SK-N-MC (cell line): ENCODE results near the gene EPHA5.

Experiments used
- DNase-seq: peaks from one replicate; pipeline ENCODE4 v3.0.0-alpha.2; 2011; ENCODE audit warnings: low read depth, low spot score
- H3K27ac ChIP-seq: fragments of 200-600 bp; sonication (generic); 2 replicates; pipeline ENCODE4 v1.5.1; 2016; ENCODE audit warnings: mixed run types
- H3K36me3 ChIP-seq: fragments of 200-600 bp; sonication (generic); 2 replicates; pipeline ENCODE4 v1.6.1; 2017; ENCODE audit warnings: antibody characterized with exemption, low read length, mixed read lengths; ENCODE audit not compliant: insufficient read depth
- H3K4me3 ChIP-seq: fragments of 200-600 bp; sonication (generic); 2 replicates; pipeline ENCODE4 v1.5.1; 2016
- H3K9ac ChIP-seq: fragments of 200-600 bp; sonication (generic); 2 replicates; pipeline ENCODE4 v1.8.0; 2017; ENCODE audit warnings: mixed run types, mixed read lengths; ENCODE audit not compliant: insufficient read length
- H3K9me3 ChIP-seq: fragments of 200-600 bp; sonication (generic); 2 replicates; pipeline ENCODE4 v1.6.1; 2017; ENCODE audit warnings: low read depth, mild to moderate bottlenecking, antibody characterized with exemption, low read length, moderate library complexity, mixed read lengths
- EZH2 ChIP-seq: fragments of 200-600 bp; sonication (generic); IDR thresholded peaks from one replicate; pipeline ENCODE4 v1.6.1; 2017; ENCODE audit warnings: antibody characterized with exemption
- FOXP2 ChIP-seq: optimal IDR thresholded peaks from 2 replicates; pipeline ENCODE3; 2011; ENCODE audit warnings: mild to moderate bottlenecking, moderate library complexity; ENCODE audit not compliant: insufficient read depth; ENCODE audit errors: extremely low read length, control extremely low read depth
- POLR2AphosphoS5 ChIP-seq: IDR thresholded peaks from 2 replicates; pipeline ENCODE4 v1.6.1; 2012; ENCODE audit warnings: mild to moderate bottlenecking, low read depth, low read length, borderline replicate concordance

The EPHA5 gene

DNA sequence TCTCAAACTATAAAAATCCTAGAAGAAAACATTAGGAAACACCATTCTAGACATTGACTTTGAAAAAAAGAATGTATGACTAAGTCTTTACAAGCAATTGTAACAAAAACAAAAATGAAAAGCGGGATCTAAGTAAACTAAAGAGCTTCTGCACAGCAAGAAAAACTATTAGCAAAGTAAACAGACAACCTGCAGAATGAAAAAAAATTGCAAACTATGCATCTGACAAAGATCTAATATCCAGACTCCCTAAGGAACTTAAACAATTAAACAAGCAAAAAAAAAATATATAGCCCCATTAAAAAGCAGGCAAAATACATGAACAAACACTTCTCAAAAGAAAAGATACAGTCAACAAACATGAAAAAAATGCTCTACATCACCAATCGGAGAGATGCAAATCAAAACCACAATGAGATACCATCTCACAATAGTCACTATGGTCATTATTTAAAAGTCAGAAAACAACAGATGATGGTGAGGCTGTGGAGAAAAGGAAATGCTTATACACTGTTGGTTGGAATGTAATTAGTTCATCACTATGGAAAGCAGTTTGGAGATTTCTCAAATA is 168.1 kb downstream of the EPHA5 start:
- DNase-seq = no peak

GRCh38 chr4:65498606-65499005 is 171.7 kb downstream of the EPHA5 start:
- no peaks in the 10 kb centered on the region for H3K9me3 ChIP-seq
- no peak for TF ChIP-seq POLR2AphosphoS5
- no peak for TF ChIP-seq EZH2
- TF ChIP-seq FOXP2 = no peak
- no peak for DNase-seq
- no peak overlapping the region for H3K9ac ChIP-seq
- no peak overlapping the region for H3K4me3 ChIP-seq
- no peak overlapping the region for H3K27ac ChIP-seq
- H3K36me3 ChIP-seq = no peaks in the 10 kb centered on the region

More for the DNA sequence above, 168.1 kb downstream of the EPHA5 start:
- Histone ChIP-seq H3K36me3 (no peaks in the 10 kb centered on the region), H3K9me3 (no peaks in the 10 kb centered on the region), H3K27ac (no peak overlapping the region), H3K9ac (no peak overlapping the region), H3K4me3 (no peak overlapping the region)
- no peak for TF ChIP-seq EZH2
- no peak for TF ChIP-seq POLR2AphosphoS5
- TF ChIP-seq FOXP2 = no peak

- Histone ChIP-seq H3K27ac (no peak overlapping the region), H3K4me3 (no peak overlapping the region), H3K36me3 (no peaks in the 10 kb centered on the region), H3K9me3 (no peaks in the 10 kb centered on the region), H3K9ac (no peak overlapping the region)
- DNase-seq = no peak
- TF ChIP-seq POLR2AphosphoS5 = no peak
- TF ChIP-seq EZH2 = no peak
- TF ChIP-seq FOXP2 = no peak
Measured at GRCh38 chr4:65495439-65495838, 174.8 kb downstream of the EPHA5 start.

GRCh38 chr4:65482410-65482809 is 187.9 kb downstream of the EPHA5 start:
- Histone ChIP-seq H3K27ac (no peak overlapping the region), H3K9ac (no peak overlapping the region), H3K9me3 (no peaks in the 10 kb centered on the region), H3K36me3 (no peaks in the 10 kb centered on the region), H3K4me3 (no peak overlapping the region)
- no peak for DNase-seq
- TF ChIP-seq EZH2 = no peak
- no peak for TF ChIP-seq FOXP2
- no peak for TF ChIP-seq POLR2AphosphoS5

- H3K9ac ChIP-seq = no peak overlapping the region
- TF ChIP-seq EZH2 (no peak), FOXP2 (no peak), POLR2AphosphoS5 (no peak)
- no peak for DNase-seq
- no peaks in the 10 kb centered on the region for H3K9me3 ChIP-seq
- no peak overlapping the region for H3K27ac ChIP-seq
- no peaks in the 10 kb centered on the region for H3K36me3 ChIP-seq
- no peak overlapping the region for H3K4me3 ChIP-seq
Measured at GRCh38 chr4:65472531-65472930, 197.8 kb downstream of the EPHA5 start.

DNA sequence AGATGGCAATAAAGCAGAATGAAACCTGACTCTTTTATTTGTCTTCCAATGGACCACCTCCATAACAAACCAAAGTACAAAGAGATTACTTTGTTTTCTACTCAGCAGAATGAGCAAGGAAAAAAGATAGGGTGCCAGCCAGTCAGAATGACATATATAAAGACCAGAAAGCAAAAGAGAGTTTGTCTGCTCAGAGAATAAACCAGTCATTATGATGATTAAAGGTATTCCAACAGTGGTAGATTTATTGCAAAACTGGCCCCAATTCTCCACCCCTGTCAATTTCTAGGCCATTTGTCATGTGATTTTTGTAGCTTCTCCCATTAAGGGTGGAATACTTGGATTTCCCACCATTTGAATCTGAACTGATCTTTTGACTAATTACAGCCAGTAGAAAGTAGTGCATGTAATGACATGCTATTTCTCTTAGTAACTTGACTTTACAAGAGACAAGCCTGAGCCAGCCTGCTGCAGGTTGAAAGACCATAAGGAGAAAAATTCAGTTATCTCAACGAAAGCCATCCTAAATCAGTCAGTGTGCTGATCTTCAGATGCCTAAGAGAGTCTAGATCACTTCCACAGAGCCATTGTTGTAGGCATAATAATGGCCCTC is 203.1 kb downstream of the EPHA5 start:
- Histone ChIP-seq H3K36me3 (no peaks in the 10 kb centered on the region), H3K4me3 (no peak overlapping the region), H3K9ac (no peak overlapping the region), H3K27ac (no peak overlapping the region), H3K9me3 (no peaks in the 10 kb centered on the region)
- TF ChIP-seq FOXP2 (no peak), POLR2AphosphoS5 (no peak), EZH2 (no peak)
- DNase-seq = no peak

DNA sequence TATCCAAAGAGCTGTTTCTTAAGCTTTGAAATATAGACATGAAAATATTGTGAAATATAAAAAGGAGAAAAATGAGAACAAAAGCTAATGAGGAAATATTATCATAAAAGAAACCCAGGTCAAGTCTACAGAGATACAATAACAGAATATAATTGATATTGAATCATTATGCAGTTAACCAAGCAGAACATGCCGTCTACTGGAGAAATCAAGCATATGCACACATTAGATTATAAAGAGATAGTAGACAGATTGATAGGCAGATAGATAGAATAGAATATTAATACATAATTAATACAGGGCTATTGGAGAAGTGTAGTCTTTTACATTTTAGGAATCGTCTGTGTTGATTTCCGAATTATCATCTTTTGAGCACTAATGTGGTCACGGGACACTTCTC is 208.5 kb downstream of the EPHA5 start:
- DNase-seq = no peak
- H3K36me3 ChIP-seq = no peaks in the 10 kb centered on the region
- H3K9me3 ChIP-seq = no peaks in the 10 kb centered on the region
- H3K4me3 ChIP-seq = no peak overlapping the region
- TF ChIP-seq POLR2AphosphoS5 (no peak), FOXP2 (no peak), EZH2 (no peak)
- H3K9ac ChIP-seq = no peak overlapping the region
- no peak overlapping the region for H3K27ac ChIP-seq

DNA sequence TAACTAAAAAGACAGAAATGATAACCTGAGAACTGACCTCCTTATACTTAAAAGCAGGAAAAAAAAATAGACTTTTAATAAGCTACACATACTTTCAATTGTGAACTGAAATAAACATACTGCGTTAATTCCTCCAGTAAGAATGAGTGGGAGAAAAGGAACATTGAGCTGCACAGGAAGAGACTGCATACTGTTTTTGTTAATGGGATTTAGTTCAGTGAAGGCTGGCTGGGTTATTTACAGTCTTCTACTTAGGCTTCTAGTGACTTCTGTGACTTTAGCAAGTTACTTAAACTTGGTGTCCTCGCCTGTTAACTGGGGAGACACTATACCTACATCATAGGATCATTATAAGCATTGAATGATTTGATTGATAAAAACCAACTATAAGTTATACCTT is 213.3 kb downstream of the EPHA5 start:
- Histone ChIP-seq H3K27ac (no peak overlapping the region), H3K9ac (no peak overlapping the region), H3K9me3 (no peaks in the 10 kb centered on the region), H3K4me3 (no peak overlapping the region), H3K36me3 (no peaks in the 10 kb centered on the region)
- no peak for DNase-seq
- TF ChIP-seq FOXP2 = no peak

- Histone ChIP-seq H3K9ac (no peak overlapping the region), H3K9me3 (no peaks in the 10 kb centered on the region), H3K36me3 (no peaks in the 10 kb centered on the region), H3K27ac (no peak overlapping the region), H3K4me3 (no peak overlapping the region)
- no peak for DNase-seq
- TF ChIP-seq EZH2 = no peak
- no peak for TF ChIP-seq FOXP2
- TF ChIP-seq POLR2AphosphoS5 = no peak
Measured at GRCh38 chr4:65456579-65456978, 213.7 kb downstream of the EPHA5 start.
